Hepatocyte (in vitro differentiated cells): ENCODE results near the gene CGB2.

ENCODE experiments used
- CTCF ChIP-seq: fragments of 200-600 bp; sonication (generic); IDR thresholded peaks from 2 replicates; pipeline ENCODE4 v1.5.1; 2016; ENCODE audit warnings: antibody characterized with exemption, mild to moderate bottlenecking; ENCODE audit not compliant: poor library complexity
- EZH2 ChIP-seq: fragments of 200-600 bp; sonication (generic); IDR thresholded peaks from 2 replicates; pipeline ENCODE4 v1.6.1; 2016; ENCODE audit warnings: antibody characterized with exemption, mild to moderate bottlenecking, borderline replicate concordance

- TF ChIP-seq EZH2 (no peak), CTCF (no peak)
Measured at GRCh38 chr19:49009828-49010227, 21.9 kb upstream of the CGB2 start.
